Measurements from ENCODE around the gene ZBTB5. TPM values are rescaled to one million over a fixed set of nuclear protein-coding genes. Genes with fewer than 3 reads are reported as not detected.
A peak's percentile ranks its signal among the peaks of the same experiment; 100 is the strongest.

ZBTB5 gene
- total and polyA plus RNA-seq, 9 of the 15 experiments (the other 6 are each of a cell fraction or from before 2014, with no cell fraction given) = 2.3 to 43.2 (median 15.5) TPM

- TF ChIP-seq MEF2D (tag; conservative IDR thresholded peaks at IDR 0.05; ENCODE audit: low read depth) = no peak
- no peak for TF ChIP-seq BDP1 (IDR thresholded peaks at IDR 0.05; ENCODE audit: insufficient read depth, insufficient read length)
- TF ChIP-seq PTBP1 (IDR thresholded peaks at IDR 0.05; ENCODE audit: low read depth, low read length) = no peak
- TF ChIP-seq, protein P1, sequence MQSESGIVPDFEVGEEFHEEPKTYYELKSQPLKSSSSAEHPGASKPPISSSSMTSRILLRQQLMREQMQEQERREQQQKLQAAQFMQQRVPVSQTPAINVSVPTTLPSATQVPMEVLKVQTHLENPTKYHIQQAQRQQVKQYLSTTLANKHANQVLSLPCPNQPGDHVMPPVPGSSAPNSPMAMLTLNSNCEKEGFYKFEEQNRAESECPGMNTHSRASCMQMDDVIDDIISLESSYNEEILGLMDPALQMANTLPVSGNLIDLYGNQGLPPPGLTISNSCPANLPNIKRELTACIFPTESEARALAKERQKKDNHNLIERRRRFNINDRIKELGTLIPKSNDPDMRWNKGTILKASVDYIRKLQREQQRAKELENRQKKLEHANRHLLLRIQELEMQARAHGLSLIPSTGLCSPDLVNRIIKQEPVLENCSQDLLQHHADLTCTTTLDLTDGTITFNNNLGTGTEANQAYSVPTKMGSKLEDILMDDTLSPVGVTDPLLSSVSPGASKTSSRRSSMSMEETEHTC (IDR thresholded peaks at IDR 0.05) = no peak
- TF ChIP-seq, protein P2, sequence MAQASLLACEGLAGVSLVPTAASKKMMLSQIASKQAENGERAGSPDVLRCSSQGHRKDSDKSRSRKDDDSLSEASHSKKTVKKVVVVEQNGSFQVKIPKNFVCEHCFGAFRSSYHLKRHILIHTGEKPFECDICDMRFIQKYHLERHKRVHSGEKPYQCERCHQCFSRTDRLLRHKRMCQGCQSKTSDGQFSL (CRISPR knock-in tag; IDR thresholded peaks at IDR 0.05) = no peak
- TF ChIP-seq, protein P2 (tag; IDR thresholded peaks at IDR 0.05) = no peak
- no peak for TF ChIP-seq TEAD2 (tag; IDR thresholded peaks at IDR 0.05)
- TF ChIP-seq ZNF696 (CRISPR knock-in tag; conservative IDR thresholded peaks at IDR 0.05) = no peak
- no peak for TF ChIP-seq NBN (IDR thresholded peaks at IDR 0.05; ENCODE audit: low read depth)
- no peak for TF ChIP-seq ZBTB17 (CRISPR knock-in tag; IDR thresholded peaks at IDR 0.05)
- peak; percentile 97 for TF ChIP-seq MBD2 (IDR thresholded peaks at IDR 0.05; ENCODE audit: borderline replicate concordance, low read depth)
- TF ChIP-seq USF1 (CRISPR knock-in tag; IDR thresholded peaks at IDR 0.05) = peak; percentile 72
- no peak for TF ChIP-seq NR2C2 (CRISPR knock-in tag; IDR thresholded peaks at IDR 0.05)
- peak; percentile 82 for TF ChIP-seq NR2C2 (tag; IDR thresholded peaks at IDR 0.05)
- TF ChIP-seq CBFA2T3 (IDR thresholded peaks at IDR 0.05) = no peak
- peak; percentile 84 for TF ChIP-seq MYC (IDR thresholded peaks at IDR 0.05; ENCODE audit: low read depth, low read length)
- TF ChIP-seq MYC (CRISPR knock-in tag; IDR thresholded peaks at IDR 0.05; ENCODE audit: borderline replicate concordance, low read depth) = no peak
- TF ChIP-seq SIN3B (IDR thresholded peaks at IDR 0.05; ENCODE audit: low read depth) = no peak
- no peak for TF ChIP-seq SAFB (IDR thresholded peaks at IDR 0.05; ENCODE audit: borderline replicate concordance, low read depth, low read length)
- no peak for TF ChIP-seq ZNF445 (CRISPR knock-in tag; IDR thresholded peaks at IDR 0.05; ENCODE audit: low read depth)
- no peak; a peak in 1 of 4 replicates for TF ChIP-seq SRF (CRISPR knock-in tag; IDR thresholded peaks at IDR 0.05)
- TF ChIP-seq SMARCA5 (IDR thresholded peaks at IDR 0.05) = no peak
- peak; percentile 45 for TF ChIP-seq E2F8 (IDR thresholded peaks at IDR 0.05; ENCODE audit: low read depth, partially characterized antibody)
- TF ChIP-seq NUFIP1 (IDR thresholded peaks at IDR 0.05; ENCODE audit: partially characterized antibody) = no peak
- TF ChIP-seq BMI1 (IDR thresholded peaks at IDR 0.05; ENCODE audit: low read length) = no peak
Observed at GRCh38 chr9:37465249-37466036, at the start of gene ZBTB5 (continued).

Data from K562 (cell line).